Lung (tissue), 12 donors: Measurements from ENCODE around the gene HP1BP3. TPM values are rescaled to one million over a fixed set of nuclear protein-coding genes. Genes with fewer than 3 reads are reported as not detected.

Source experiments
- ATAC-seq: fragments of 200-7000 bp; cut with Tn5 transposase; one replicate; pipeline ENCODE4 v1.9.1; 2020; ENCODE audit warnings: moderate number of reproducible peaks; ENCODE audit not compliant: insufficient read depth, low FRiP score
- DNase-seq, 3 donors: peaks; one replicate each; pipeline ENCODE4 v3.0.0-alpha.2; 2013 to 2017
- H3K27ac ChIP-seq, 2 donors: one replicate each; pipeline ENCODE4 v1.5.1; 2013; ENCODE audit warnings: mild to moderate bottlenecking in 2 of 2, moderate library complexity in 2 of 2, control low read depth in 1 of 2, inconsistent platforms in 1 of 2, low read depth in 1 of 2, low read length in 1 of 2
- H3K27me3 ChIP-seq, 3 donors: one replicate each; pipeline ENCODE4 v1.5.1; 2013; ENCODE audit warnings: low read length in 2 of 3; ENCODE audit not compliant: control insufficient read depth in 3 of 3, insufficient read depth in 3 of 3
- H3K36me3 ChIP-seq, 4 donors: one replicate each; pipeline ENCODE4 v1.5.1; 2013; ENCODE audit warnings: low read length in 4 of 4, mild to moderate bottlenecking in 1 of 4, moderate library complexity in 1 of 4; ENCODE audit not compliant: control insufficient read depth in 4 of 4, insufficient read depth in 4 of 4
- H3K4me1 ChIP-seq, 5 donors: one replicate each; pipeline ENCODE4 v1.5.1; 2013; ENCODE audit warnings: low read length in 5 of 5, mild to moderate bottlenecking in 2 of 5, moderate library complexity in 1 of 5; ENCODE audit not compliant: control insufficient read depth in 5 of 5, insufficient read depth in 5 of 5
- H3K4me3 ChIP-seq: one replicate; pipeline ENCODE4 v1.5.1; 2013; ENCODE audit warnings: mild to moderate bottlenecking, control low read depth, moderate library complexity
- H3K9ac ChIP-seq, 2 donors: one replicate each; pipeline ENCODE4 v1.5.1; 2013; ENCODE audit warnings: low read length in 2 of 2, control low read depth in 1 of 2; ENCODE audit not compliant: insufficient read depth in 1 of 2
- H3K9me3 ChIP-seq, 4 donors: one replicate each; pipeline ENCODE4 v1.5.1; 2013; ENCODE audit warnings: low read length in 3 of 4, mild to moderate bottlenecking in 1 of 4, moderate library complexity in 1 of 4; ENCODE audit not compliant: control insufficient read depth in 4 of 4, insufficient read depth in 3 of 4
- CTCF ChIP-seq: IDR thresholded peaks from 2 replicates; pipeline ENCODE4 v1.5.1; 2012; ENCODE audit warnings: mild to moderate bottlenecking; ENCODE audit errors: control extremely low read depth, extremely low read depth
- WGBS, 2 donors: extraction: QIAGEN DNeasy Blood & Tissue Kit; methylation state at CpG; one replicate each; pipeline ENCODE4 v1.1.7; 2013; 5-methylcytosine and 5-hydroxymethylcytosine counted together
- polyA plus RNA-seq, 2 donors: library from polyadenylated mRNA; stranded (reverse); fragments of 200-250 nt; gene quantifications; one replicate each; pipeline ENCODE4 v1.2.1, GENCODE V29; 2013
- total RNA-seq, 2 donors: library from RNA; depleted of rRNA in 1 of 2; stranded (reverse); fragments of >200 nt in 1 of 2; gene quantifications; one replicate each; pipeline ENCODE4 v1.2.1, GENCODE V29; 2014 to 2021
- donor health status: control.
- donor health status: control.
- donor health status: Bipolar disorder and iron deficiency.
- donor health status: healthy.
- donor health status: DM: yes; HTN: yes; CAD: no.

HP1BP3 gene
- total and polyA plus RNA-seq, 4 donors = 63.0 to 316 (median 118) TPM

- TF ChIP-seq CTCF = no peak
- 90 to 92% methylated on average over 7 of the region's 7 CpGs for WGBS, 2 donors
- H3K4me1 ChIP-seq = peaks cover 0 to 10% (median 8%) of the 10 kb centered on the region in 5 donors
- ATAC-seq = no peak
- no peaks in the 10 kb centered on the region for H3K9me3 ChIP-seq
- peaks cover 0 to 17% (median 13%) of the 10 kb centered on the region in 3 donors for H3K27me3 ChIP-seq
- no peak overlapping the region for H3K27ac ChIP-seq
- H3K4me3 ChIP-seq = no peak overlapping the region
- H3K36me3 ChIP-seq = peaks cover 0 to 12% (median 5%) of the 10 kb centered on the region in 4 donors
- DNase-seq = no peak
- H3K9ac ChIP-seq = no peak overlapping the region
Observed at GRCh38 chr1:20735581-20736111, 51.5 kb downstream of the HP1BP3 start.

GRCh38 chr1:20733360-20733975 lies 53.6 kb downstream of the HP1BP3 start:
- ATAC-seq = no peak
- peaks cover 0 to 16% (median 8%) of the 10 kb centered on the region in 5 donors for H3K4me1 ChIP-seq
- H3K9me3 ChIP-seq = no peaks in the 10 kb centered on the region
- peak overlapping the region; percentile 59 to 82 for H3K27ac ChIP-seq
- H3K4me3 ChIP-seq = no peak overlapping the region
- TF ChIP-seq CTCF = no peak
- DNase-seq = no peak
- peaks cover 0 to 12% (median 4%) of the 10 kb centered on the region in 4 donors for H3K36me3 ChIP-seq
- peaks cover 0 to 38% (median 26%) of the 10 kb centered on the region in 3 donors for H3K27me3 ChIP-seq
- no peak overlapping the region for H3K9ac ChIP-seq
- WGBS, 2 donors = 21 to 30% methylated on average over 7 of the region's 7 CpGs

GRCh38 chr1:20732588-20733359 lies 54.3 kb downstream of the HP1BP3 start, which contains the start of gene SH2D5:
Gene SH2D5 (minus strand): TSS chr1:20732703. CDS start chr1:20728044, 4,659 bp downstream.
- peaks cover 0 to 16% (median 8%) of the 10 kb centered on the region in 5 donors for H3K4me1 ChIP-seq
- DNase-seq (peak; percentile 56 to 76 (median 67)), ATAC-seq (peak; percentile 65)
- peaks cover 0 to 9% (median 2%) of the 10 kb centered on the region in 4 donors for H3K36me3 ChIP-seq
- H3K9ac ChIP-seq = no peak within 1 kb of the TSS
- no peaks in the 10 kb centered on the region for H3K9me3 ChIP-seq
- H3K27ac ChIP-seq = peak within 1 kb of the TSS; percentile 59 to 82
- no peak for TF ChIP-seq CTCF
- H3K27me3 ChIP-seq = peaks cover 0 to 43% (median 26%) of the 10 kb centered on the region in 3 donors
- H3K4me3 ChIP-seq = peak within 1 kb of the TSS; percentile 50
- 0 to 1% methylated on average over 38 of the region's 38 CpGs for WGBS, 2 donors
